Activated CD4-positive, alpha-beta memory T cell treated with anti-CD3 and anti-CD28 coated beads for 36 hours (primary cell): ENCODE data around the gene EDRF1. TPM values are rescaled to one million over a fixed set of nuclear protein-coding genes. Genes with fewer than 3 reads are reported as not detected.

Experiments
- CTCF ChIA-PET: fragments of 350-600 bp; sonication (Branson Sonifier 250); formaldehyde crosslinking; loops from one replicate; lab custom pipeline; 2021; ENCODE audit warnings: antibody characterized with exemption, inconsistent platforms; lab: Charles Lee
- POLR2A ChIA-PET: fragments of 350-600 bp; sonication (Branson Sonifier 250); formaldehyde crosslinking; loops from one replicate; lab custom pipeline; 2021; ENCODE audit warnings: antibody characterized with exemption; lab: Charles Lee
- DNase-seq: peaks from one replicate; pipeline ENCODE4 v3.0.0-alpha.2; 2020
- H3K27ac Mint-ChIP-seq: one replicate; pipeline ENCODE4 v1.8.0; 2021; ENCODE audit warnings: mixed read lengths
- H3K27me3 Mint-ChIP-seq: one replicate; pipeline ENCODE4 v1.8.0; 2021; ENCODE audit warnings: mixed read lengths
- H3K36me3 Mint-ChIP-seq: one replicate; pipeline ENCODE4 v1.8.0; 2021; ENCODE audit warnings: mixed read lengths
- H3K4me1 Mint-ChIP-seq: one replicate; pipeline ENCODE4 v1.8.0; 2021; ENCODE audit warnings: low read depth, mixed read lengths
- H3K4me3 Mint-ChIP-seq: one replicate; pipeline ENCODE4 v1.8.0; 2021; ENCODE audit warnings: mild to moderate bottlenecking, mixed read lengths
- H3K9me3 Mint-ChIP-seq: one replicate; pipeline ENCODE4 v1.8.0; 2021; ENCODE audit warnings: mixed read lengths
- intact Hi-C: fragments of 100-400 bp; cut with micrococcal nuclease; formaldehyde crosslinking; loops from one replicate; pipeline ENCODE4 v1.15.1; 2023
- total RNA-seq, 2 experiments: library from RNA; stranded (reverse); gene quantifications; one replicate each; pipeline ENCODE4 v1.2.3, GENCODE V29; 2021

EDRF1 gene
- total RNA-seq, 2 experiments from 2014 or later: 23.0 to 27.7 TPM

GRCh38 chr10:125788156-125789034 lies 68.9 kb downstream of the EDRF1 start:
- no peaks in the 10 kb centered on the region for H3K9me3 Mint-ChIP-seq
- POLR2A ChIA-PET: no interaction called here
- H3K27ac Mint-ChIP-seq: peak overlapping the region; percentile 49
- peaks cover 17% of the 10 kb centered on the region for H3K4me1 Mint-ChIP-seq
- CTCF ChIA-PET: no interaction called here
- no peak overlapping the region for H3K4me3 Mint-ChIP-seq
- peaks cover 15% of the 10 kb centered on the region for H3K36me3 Mint-ChIP-seq
- no peaks in the 10 kb centered on the region for H3K27me3 Mint-ChIP-seq
- DNase-seq: no peak
- intact Hi-C loops: no loop called here

DNA sequence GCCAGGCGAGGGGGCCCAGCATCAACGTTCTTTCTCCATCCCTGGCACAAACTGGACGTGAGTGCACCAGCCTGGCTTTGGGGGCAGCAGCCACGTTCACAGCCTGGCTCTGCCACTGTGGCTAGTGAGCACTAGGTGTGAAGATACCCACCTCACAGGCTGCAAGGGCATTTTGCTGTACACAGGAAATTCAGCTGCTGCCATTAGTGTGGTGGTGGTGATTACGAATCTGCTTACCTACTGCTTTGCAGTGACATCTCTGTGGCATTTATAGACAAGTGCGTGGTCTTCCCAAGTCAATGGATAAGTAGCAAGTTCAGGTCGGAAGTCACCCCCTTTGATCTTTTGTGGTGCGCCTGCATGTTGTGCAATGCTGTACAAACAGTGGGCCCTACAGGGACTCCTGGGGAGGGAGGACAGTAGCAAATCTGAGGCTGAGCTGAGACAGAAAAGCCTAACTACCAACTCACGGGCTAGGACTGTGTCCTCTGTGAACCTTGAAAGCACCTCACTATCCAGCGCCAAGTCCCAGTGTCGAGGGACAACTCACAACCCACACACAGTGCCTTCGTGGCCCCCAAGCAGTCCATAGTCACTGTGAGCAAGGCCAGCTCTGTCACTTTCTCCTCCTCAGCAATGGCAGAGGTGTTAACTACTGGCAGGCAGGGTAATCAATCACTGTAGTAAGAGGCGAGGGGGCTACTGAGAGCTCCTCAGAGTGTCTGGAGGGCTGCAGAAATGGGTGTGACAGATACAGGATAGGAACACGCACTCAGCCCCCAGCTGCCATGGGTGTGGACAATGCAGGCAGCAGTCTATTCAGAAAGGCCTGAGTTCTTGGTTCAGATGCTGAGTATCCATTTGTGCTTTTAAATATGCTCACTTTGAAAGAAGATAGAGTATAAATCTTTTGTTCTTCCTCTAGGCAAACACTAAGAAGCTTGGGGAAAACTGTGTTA lies 73.1 kb downstream of the EDRF1 start:
- Mint-ChIP-seq H3K4me1 (peaks cover 16% of the 10 kb centered on the region), H3K36me3 (peaks cover 28% of the 10 kb centered on the region), H3K4me3 (no peak overlapping the region), H3K27me3 (no peaks in the 10 kb centered on the region), H3K27ac (no peak overlapping the region), H3K9me3 (no peaks in the 10 kb centered on the region)
- ChIA-PET POLR2A (no interaction called here), CTCF (no interaction called here)
- DNase-seq: no peak
- intact Hi-C loops: no loop called here

DNA sequence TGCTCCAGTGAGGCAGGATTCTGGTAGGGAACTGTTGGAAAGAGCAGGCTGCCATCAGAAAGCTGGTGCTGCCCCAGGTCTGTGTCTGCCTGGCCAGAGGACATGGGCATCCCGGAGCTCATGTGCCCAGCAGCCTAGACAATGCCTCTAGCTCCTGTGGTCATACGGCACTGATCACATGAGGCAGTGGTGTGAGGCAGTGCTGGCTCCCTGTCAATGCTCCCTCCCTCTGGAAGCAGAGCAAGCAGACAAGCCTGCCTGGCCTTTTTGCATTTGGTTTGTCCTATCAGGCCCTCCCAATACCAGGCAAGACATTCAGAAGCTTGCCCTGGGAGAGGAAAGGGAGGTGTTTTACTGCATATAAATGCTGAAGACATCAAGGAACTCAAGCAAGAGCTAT lies 75.6 kb downstream of the EDRF1 start:
- intact Hi-C loops: no loop called here
- CTCF ChIA-PET: interaction anchor here (0.5 kb wide), 1 partner anchor 36 kb away, joined by 3 read pairs; no protein-coding TSS in a partner anchor
- Mint-ChIP-seq H3K9me3 (no peaks in the 10 kb centered on the region), H3K27ac (no peak overlapping the region), H3K27me3 (no peaks in the 10 kb centered on the region), H3K4me3 (no peak overlapping the region), H3K4me1 (no peaks in the 10 kb centered on the region), H3K36me3 (peaks cover 24% of the 10 kb centered on the region)
- POLR2A ChIA-PET: no interaction called here
- DNase-seq: no peak

DNA sequence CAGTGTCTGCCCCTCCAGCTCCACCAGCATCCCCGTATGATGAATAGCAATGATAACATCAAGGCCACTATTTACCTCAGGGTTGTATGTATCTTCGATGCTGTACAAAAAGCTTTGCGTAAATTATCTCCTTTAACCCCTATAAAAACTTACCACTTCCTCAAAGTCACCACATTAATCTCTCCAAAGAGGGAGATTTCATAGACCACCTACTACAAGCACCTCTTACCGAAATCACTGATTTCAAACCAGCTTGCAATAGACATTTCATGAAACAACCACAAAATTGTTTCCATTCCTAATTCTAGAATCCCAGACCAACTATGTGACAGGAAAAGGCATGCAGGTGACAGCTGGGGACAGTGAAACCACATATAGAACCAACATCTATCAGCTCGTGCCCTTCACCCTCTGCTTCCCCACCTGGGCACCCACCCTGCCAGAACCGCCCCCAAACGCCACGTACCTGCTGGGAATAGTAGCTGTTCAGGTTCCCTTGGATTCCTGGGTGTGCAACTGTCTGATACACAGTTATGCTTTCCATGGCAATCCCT lies 76.2 kb downstream of the EDRF1 start:
- Mint-ChIP-seq H3K4me3 (no peak overlapping the region), H3K4me1 (no peaks in the 10 kb centered on the region), H3K36me3 (peaks cover 24% of the 10 kb centered on the region), H3K9me3 (no peaks in the 10 kb centered on the region), H3K27ac (no peak overlapping the region), H3K27me3 (no peaks in the 10 kb centered on the region)
- ChIA-PET POLR2A (no interaction called here), CTCF (interaction anchor here (0.5 kb wide), 1 partner anchor 36 kb away, joined by 3 read pairs; no protein-coding TSS in a partner anchor)
- intact Hi-C loops: no loop called here
- DNase-seq: no peak

DNA sequence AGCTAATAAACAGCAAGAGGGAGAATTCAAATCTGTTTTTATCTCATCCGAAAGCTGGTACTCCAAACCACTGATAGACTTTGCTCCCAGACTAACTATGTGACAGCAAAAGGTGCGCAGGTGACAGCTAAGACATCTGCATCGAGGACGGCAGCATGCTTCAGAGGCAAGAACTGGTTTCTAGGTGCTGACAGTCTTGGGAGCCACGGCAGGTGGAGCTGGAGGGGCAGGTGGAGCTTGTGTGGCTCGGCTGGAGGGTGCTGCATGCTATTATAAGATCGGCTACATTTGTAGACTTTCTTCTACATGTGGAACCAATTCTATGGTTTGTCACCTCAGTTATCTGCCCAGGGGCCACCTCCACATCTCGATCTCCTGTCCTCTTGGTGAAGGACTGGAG lies 77.9 kb downstream of the EDRF1 start:
- Mint-ChIP-seq H3K4me3 (no peak overlapping the region), H3K4me1 (no peaks in the 10 kb centered on the region), H3K36me3 (peaks cover 20% of the 10 kb centered on the region), H3K27ac (no peak overlapping the region), H3K27me3 (no peaks in the 10 kb centered on the region), H3K9me3 (no peaks in the 10 kb centered on the region)
- ChIA-PET CTCF (interaction anchor here (0.7 to 0.9 kb wide), 2 partner anchors 31 to 758 kb away, joined by 3 read pairs; no protein-coding TSS in a partner anchor), POLR2A (no interaction called here)
- DNase-seq: no peak
- intact Hi-C loops: no loop called here

DNA sequence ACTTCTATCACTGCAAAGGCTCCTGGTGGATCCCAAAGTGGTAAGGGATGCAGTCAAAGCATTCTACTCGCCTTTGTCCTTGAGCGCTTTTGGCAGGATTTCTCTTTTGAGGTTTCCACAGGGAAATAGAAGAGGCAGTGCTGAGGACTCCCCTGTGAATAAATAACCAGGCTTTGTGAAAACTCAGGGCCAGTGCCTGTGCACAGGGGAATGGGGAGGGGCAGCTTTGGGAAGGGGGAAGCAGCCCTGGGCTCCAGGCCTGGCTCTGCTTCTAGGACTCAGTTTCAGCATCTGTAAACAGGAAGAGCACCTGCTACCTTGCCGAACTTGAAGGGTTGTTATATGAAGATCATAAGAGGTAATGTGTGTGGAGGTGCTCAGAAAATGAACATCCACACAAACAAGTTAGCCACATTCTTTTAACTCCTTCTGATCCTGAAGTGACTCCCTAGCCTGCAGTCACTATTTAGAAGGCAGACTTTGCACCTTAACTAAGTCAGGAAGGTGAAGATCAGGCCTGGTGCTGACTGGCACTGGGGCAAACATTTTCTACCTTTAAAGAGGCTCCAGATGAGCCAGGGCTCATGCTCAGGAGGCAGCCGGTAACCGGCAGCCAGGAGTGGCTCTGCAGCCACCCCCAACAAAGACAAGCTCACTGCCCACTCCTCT lies 78.6 kb downstream of the EDRF1 start:
- Mint-ChIP-seq H3K27me3 (no peaks in the 10 kb centered on the region), H3K4me1 (no peaks in the 10 kb centered on the region), H3K4me3 (no peak overlapping the region), H3K9me3 (no peaks in the 10 kb centered on the region), H3K27ac (no peak overlapping the region), H3K36me3 (peaks cover 15% of the 10 kb centered on the region)
- no peak for DNase-seq
- ChIA-PET CTCF (no interaction called here), POLR2A (no interaction called here)
- intact Hi-C loops: no loop called here

GRCh38 chr10:125799451-125800182 lies 80.1 kb downstream of the EDRF1 start:
- Mint-ChIP-seq H3K27ac (no peak overlapping the region), H3K9me3 (no peaks in the 10 kb centered on the region), H3K4me1 (no peaks in the 10 kb centered on the region), H3K4me3 (no peak overlapping the region), H3K36me3 (peaks cover 8% of the 10 kb centered on the region), H3K27me3 (no peaks in the 10 kb centered on the region)
- CTCF ChIA-PET: no interaction called here
- no peak for DNase-seq
- POLR2A ChIA-PET: no interaction called here
- intact Hi-C loops: no loop called here

DNA sequence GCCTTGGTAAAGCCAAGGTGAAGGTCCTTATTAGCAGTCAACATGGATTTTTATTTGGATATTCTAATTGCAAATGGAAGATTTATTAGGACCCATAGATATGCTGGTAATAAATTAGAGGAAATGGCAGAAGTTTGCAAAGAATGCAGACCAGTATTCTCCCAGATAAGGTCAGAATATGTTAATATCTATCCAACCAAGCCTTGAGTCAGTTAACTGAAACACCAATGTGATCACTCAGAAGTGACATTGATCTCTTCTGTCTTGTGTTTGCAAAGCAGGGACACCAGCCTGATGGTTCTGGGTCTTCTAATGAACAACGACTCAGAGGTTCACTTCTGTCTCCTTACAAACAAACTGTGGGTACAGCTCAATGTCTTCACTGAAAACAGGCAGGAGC lies 82.1 kb downstream of the EDRF1 start:
- Mint-ChIP-seq H3K27ac (no peak overlapping the region), H3K27me3 (no peaks in the 10 kb centered on the region), H3K4me1 (no peaks in the 10 kb centered on the region), H3K9me3 (no peaks in the 10 kb centered on the region), H3K36me3 (peaks cover 13% of the 10 kb centered on the region), H3K4me3 (no peak overlapping the region)
- ChIA-PET POLR2A (no interaction called here), CTCF (no interaction called here)
- no peak for DNase-seq
- intact Hi-C loops: no loop called here

GRCh38 chr10:125802131-125802530 lies 82.6 kb downstream of the EDRF1 start:
- H3K4me1 Mint-ChIP-seq: no peaks in the 10 kb centered on the region
- POLR2A ChIA-PET: no interaction called here
- DNase-seq: no peak

GRCh38 chr10:125802739-125803138 lies 83.2 kb downstream of the EDRF1 start:
- Mint-ChIP-seq H3K4me1 (no peaks in the 10 kb centered on the region), H3K27ac (no peak overlapping the region), H3K36me3 (peaks cover 17% of the 10 kb centered on the region), H3K9me3 (no peaks in the 10 kb centered on the region), H3K27me3 (no peaks in the 10 kb centered on the region), H3K4me3 (no peak overlapping the region)
- ChIA-PET POLR2A (no interaction called here), CTCF (no interaction called here)
- no peak for DNase-seq
- intact Hi-C loops: no loop called here

More at GRCh38 chr10:125802131-125802530, 82.6 kb downstream of the EDRF1 start:
- Mint-ChIP-seq H3K27me3 (no peaks in the 10 kb centered on the region), H3K27ac (no peak overlapping the region), H3K9me3 (no peaks in the 10 kb centered on the region), H3K36me3 (peaks cover 15% of the 10 kb centered on the region), H3K4me3 (no peak overlapping the region)
- CTCF ChIA-PET: no interaction called here
- intact Hi-C loops: no loop called here

DNA sequence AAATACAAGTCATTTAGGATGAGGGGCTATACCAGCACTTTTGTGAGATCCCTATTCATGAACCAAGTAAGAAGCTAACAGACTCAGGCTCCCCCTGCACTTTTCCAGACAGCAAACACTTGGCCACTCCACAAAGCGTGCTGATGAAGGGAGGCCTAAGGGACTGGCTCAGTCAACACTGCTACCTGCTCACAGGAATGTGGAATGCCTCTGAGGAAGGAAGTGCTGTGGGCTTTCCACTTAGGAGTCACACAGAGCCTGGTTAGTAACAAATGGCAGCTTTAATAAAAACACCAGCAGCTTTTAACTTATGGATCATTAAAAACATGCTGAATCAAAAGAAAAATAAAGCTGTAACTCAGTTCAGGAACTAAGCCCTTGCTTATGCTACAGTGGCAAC lies 88.5 kb downstream of the EDRF1 start:
- H3K4me1 Mint-ChIP-seq: no peaks in the 10 kb centered on the region

More for the DNA sequence above, 88.5 kb downstream of the EDRF1 start:
- ChIA-PET CTCF (no interaction called here), POLR2A (no interaction called here)
- intact Hi-C loops: no loop called here
- DNase-seq: no peak
- no peaks in the 10 kb centered on the region for H3K9me3 Mint-ChIP-seq
- H3K27me3 Mint-ChIP-seq: no peaks in the 10 kb centered on the region
- H3K36me3 Mint-ChIP-seq: peaks cover 34% of the 10 kb centered on the region
- no peak overlapping the region for H3K27ac Mint-ChIP-seq
- H3K4me3 Mint-ChIP-seq: no peak overlapping the region
